Lower leg skin (tissue), 3 donors: ENCODE data around the gene GLT1D1.

Source experiments
- POLR2A ChIP-seq, 2 donors: fragments of 450-650 bp; IDR thresholded peaks; one replicate each; pipeline ENCODE4 v1.6.1; 2016 to 2017; ENCODE audit warnings: antibody characterized with exemption in 2 of 2, mild to moderate bottlenecking in 1 of 2, moderate library complexity in 1 of 2
- TF ChIP-seq, protein P1 (sequence below), 3 donors: fragments of 450-650 bp; IDR thresholded peaks; one replicate each; pipeline ENCODE4 v1.5.1; 2016; ENCODE audit warnings: antibody characterized with exemption in 3 of 3, mild to moderate bottlenecking in 3 of 3, moderate library complexity in 2 of 3

DNA sequence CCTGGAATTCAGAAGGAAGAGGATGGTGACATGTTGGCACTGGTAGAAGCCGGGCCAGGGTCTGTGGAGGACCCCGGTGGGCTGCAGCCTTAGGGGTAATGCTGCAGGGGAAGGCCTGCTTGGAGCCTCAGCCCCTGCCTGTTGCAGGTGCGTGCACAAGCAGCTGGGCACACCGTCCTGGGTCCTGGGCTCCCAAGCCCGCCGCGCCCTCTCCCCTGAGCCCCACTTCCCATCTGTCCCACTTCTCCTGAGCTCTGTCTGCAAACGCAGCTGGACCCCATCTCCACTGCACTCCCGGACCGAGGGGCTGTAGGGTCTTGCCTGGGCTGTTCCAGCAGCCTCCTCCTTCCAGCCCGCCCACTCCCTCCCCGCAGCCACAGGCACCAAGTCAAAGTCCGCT lies 116.8 kb downstream of the GLT1D1 start:
- TF ChIP-seq, protein P1, sequence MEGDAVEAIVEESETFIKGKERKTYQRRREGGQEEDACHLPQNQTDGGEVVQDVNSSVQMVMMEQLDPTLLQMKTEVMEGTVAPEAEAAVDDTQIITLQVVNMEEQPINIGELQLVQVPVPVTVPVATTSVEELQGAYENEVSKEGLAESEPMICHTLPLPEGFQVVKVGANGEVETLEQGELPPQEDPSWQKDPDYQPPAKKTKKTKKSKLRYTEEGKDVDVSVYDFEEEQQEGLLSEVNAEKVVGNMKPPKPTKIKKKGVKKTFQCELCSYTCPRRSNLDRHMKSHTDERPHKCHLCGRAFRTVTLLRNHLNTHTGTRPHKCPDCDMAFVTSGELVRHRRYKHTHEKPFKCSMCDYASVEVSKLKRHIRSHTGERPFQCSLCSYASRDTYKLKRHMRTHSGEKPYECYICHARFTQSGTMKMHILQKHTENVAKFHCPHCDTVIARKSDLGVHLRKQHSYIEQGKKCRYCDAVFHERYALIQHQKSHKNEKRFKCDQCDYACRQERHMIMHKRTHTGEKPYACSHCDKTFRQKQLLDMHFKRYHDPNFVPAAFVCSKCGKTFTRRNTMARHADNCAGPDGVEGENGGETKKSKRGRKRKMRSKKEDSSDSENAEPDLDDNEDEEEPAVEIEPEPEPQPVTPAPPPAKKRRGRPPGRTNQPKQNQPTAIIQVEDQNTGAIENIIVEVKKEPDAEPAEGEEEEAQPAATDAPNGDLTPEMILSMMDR (IDR thresholded peaks at IDR 0.05), result no peak
- no peak for TF ChIP-seq POLR2A (IDR thresholded peaks at IDR 0.05)
